HepG2 (cell line): ENCODE data around the gene BCL2L2. TPM values are rescaled to one million over a fixed set of nuclear protein-coding genes. Genes with fewer than 3 reads are reported as not detected.

Experiments used
- ARID2 ChIP-seq: sonication (generic); formaldehyde crosslinking; IDR thresholded peaks from 2 replicates; pipeline ENCODE4 v1.8.1; 2022; ENCODE audit warnings: mild to moderate bottlenecking, missing genetic modification reagents, borderline replicate concordance
- GATA4 ChIP-seq: sonication (generic); IDR thresholded peaks from 2 replicates; pipeline ENCODE4 v1.6.1; 2016; ENCODE audit warnings: antibody characterized with exemption, low read depth, borderline replicate concordance
- HCFC1 ChIP-seq: fragments of 150-350 bp; IDR thresholded peaks from 2 replicates; pipeline ENCODE4 v1.6.1; 2014; ENCODE audit warnings: low read depth, low read length
- HNRNPK ChIP-seq: fragments of 200-400 bp; formaldehyde crosslinking; IDR thresholded peaks from 2 replicates; pipeline ENCODE4 v1.6.1; 2018; ENCODE audit warnings: low read length, low read depth, moderate library complexity, mild to moderate bottlenecking; ENCODE audit not compliant: poor library complexity, severe bottlenecking
- MYPOP ChIP-seq: sonication (generic); formaldehyde crosslinking; IDR thresholded peaks from 2 replicates; pipeline ENCODE4 v1.8.1; 2023; ENCODE audit warnings: mild to moderate bottlenecking, moderate library complexity, missing genetic modification reagents
- SP1 ChIP-seq, 2 experiments: fragments of 450-650 bp in 1 of 2; sonication (generic) in 1 of 2; formaldehyde crosslinking in 1 of 2; IDR thresholded peaks; 2 replicates each; pipeline versions ENCODE4 v1.4.0 to v1.6.1; 2016 to 2020; ENCODE audit warnings: missing genetic modification reagents in 1 of 2
- TRIM24 ChIP-seq: sonication (generic); formaldehyde crosslinking; IDR thresholded peaks from 2 replicates; pipeline ENCODE4 v1.8.0; 2022; ENCODE audit warnings: mild to moderate bottlenecking, missing genetic modification reagents
- U2AF2 ChIP-seq: fragments of 200-400 bp; formaldehyde crosslinking; IDR thresholded peaks from 2 replicates; pipeline ENCODE4 v1.6.1; 2017; ENCODE audit warnings: low read depth, mild to moderate bottlenecking, low read length
- ZBTB42 ChIP-seq: sonication (generic); formaldehyde crosslinking; IDR thresholded peaks from 2 replicates; pipeline ENCODE4 v1.5.0; 2020; ENCODE audit warnings: mild to moderate bottlenecking, missing genetic modification reagents
- ZFP62 ChIP-seq: sonication (generic); formaldehyde crosslinking; IDR thresholded peaks from 2 replicates; pipeline ENCODE4 v1.4.0; 2020; ENCODE audit warnings: missing genetic modification reagents
- ZNF12 ChIP-seq: sonication (generic); formaldehyde crosslinking; IDR thresholded peaks from 2 replicates; pipeline ENCODE4 v1.5.0; 2020; ENCODE audit warnings: missing genetic modification reagents
- ZNF468 ChIP-seq: sonication (generic); formaldehyde crosslinking; IDR thresholded peaks from 2 replicates; pipeline ENCODE4 v1.8.0; 2022; ENCODE audit warnings: mild to moderate bottlenecking, moderate library complexity, missing genetic modification reagents
- ZNF646 ChIP-seq: sonication (generic); formaldehyde crosslinking; IDR thresholded peaks from 2 replicates; pipeline ENCODE4 v1.9.0; 2021; ENCODE audit warnings: mild to moderate bottlenecking, missing genetic modification reagents
- ZNF660 ChIP-seq: sonication (generic); formaldehyde crosslinking; IDR thresholded peaks from 2 replicates; pipeline ENCODE4 v1.5.1; 2020; ENCODE audit warnings: mild to moderate bottlenecking, low read depth, missing genetic modification reagents, borderline replicate concordance
- polyA plus RNA-seq, 8 experiments: library from polyadenylated mRNA; depleted of rRNA in 3 of 8; stranded (reverse) in 7 of 8; unstranded in 1 of 8; fragments of >200 nt; fragmentation: Illumina TruSeq in 4 of 8; extraction: Trizol in 4 of 8; gene quantifications; 2 replicates each; pipeline versions ENCODE4 v1.2.1 to v1.2.3, GENCODE V29; 2011 to 2016; ENCODE audit warnings: low read depth in 4 of 8, missing spikeins in 1 of 8, mixed read lengths in 1 of 8; ENCODE audit not compliant: insufficient read depth in 1 of 8
- total RNA-seq, 5 experiments: library from RNA; depleted of rRNA; stranded (reverse); fragments of >200 nt; fragmentation: Illumina TruSeq; extraction: Trizol; gene quantifications; 2 replicates each; pipeline ENCODE4 v1.2.3, GENCODE V29; 2016; ENCODE audit warnings: low read depth in 1 of 5
- TF ChIP-seq, protein P1 (sequence below): sonication (generic); formaldehyde crosslinking; IDR thresholded peaks from 2 replicates; pipeline ENCODE4 v1.4.0; 2020; ENCODE audit warnings: mild to moderate bottlenecking, missing genetic modification reagents
- TF ChIP-seq, protein P2 (sequence below): sonication (generic); formaldehyde crosslinking; IDR thresholded peaks from 2 replicates; pipeline ENCODE4 v1.4.0; 2020; ENCODE audit warnings: mild to moderate bottlenecking, missing genetic modification reagents
- TF ChIP-seq, protein P3 (sequence below): sonication (generic); formaldehyde crosslinking; IDR thresholded peaks from 2 replicates; pipeline ENCODE4 v1.8.0; 2022; ENCODE audit warnings: mild to moderate bottlenecking, missing genetic modification reagents

The BCL2L2 gene
- total and polyA plus RNA-seq, 2 of the 13 experiments (the other 11 are each of a cell fraction or from before 2014, with no cell fraction given): 28.1 to 49.8 TPM

DNA sequence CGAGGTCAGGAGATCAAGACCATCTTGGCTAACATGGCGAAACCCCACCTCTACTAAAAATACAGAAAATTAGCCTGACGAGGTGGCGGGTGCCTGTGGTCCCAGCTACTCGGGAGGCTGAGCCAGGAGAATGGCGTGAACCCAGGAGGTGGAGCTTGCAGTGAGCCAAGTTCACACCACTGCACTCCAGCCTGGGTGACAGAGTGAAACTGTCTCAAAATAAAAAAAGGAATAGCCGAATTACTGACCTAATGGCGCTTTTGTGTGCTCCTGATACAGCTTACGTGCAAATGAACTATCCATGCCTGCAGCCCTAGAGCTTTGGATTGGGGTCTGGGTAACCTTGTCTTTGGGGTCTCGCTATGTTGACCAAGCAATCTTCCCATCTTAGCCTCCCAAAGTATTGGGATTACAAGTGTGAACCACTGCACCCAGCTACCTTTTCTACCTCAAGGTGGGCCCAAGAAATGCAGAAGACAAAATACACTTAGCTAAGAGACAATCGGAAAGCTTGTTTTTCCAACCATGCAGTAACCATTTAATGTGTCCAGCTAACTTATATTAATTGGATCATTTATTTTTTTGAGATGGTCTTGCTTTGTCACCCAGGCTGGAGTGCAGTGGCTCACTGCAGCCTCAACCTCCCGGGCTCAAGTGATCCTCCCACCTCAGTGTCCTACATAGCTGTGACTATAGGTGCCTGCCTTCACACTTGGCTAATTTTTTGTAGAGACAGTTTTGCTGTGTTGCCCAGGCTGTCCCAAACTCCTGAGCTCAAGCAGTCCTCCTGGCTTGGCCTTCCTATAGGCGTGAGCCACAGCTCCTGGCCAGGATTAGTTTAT lies 20.1 kb downstream of the BCL2L2 start (continued):
- no peak for TF ChIP-seq ZNF12
- no peak for TF ChIP-seq ZFP62 (CRISPR knock-in tag)
- TF ChIP-seq ZNF646 (CRISPR knock-in tag): no peak
- TF ChIP-seq U2AF2: no peak
- TF ChIP-seq ARID2 (CRISPR knock-in tag): no peak
- TF ChIP-seq, protein P1, sequence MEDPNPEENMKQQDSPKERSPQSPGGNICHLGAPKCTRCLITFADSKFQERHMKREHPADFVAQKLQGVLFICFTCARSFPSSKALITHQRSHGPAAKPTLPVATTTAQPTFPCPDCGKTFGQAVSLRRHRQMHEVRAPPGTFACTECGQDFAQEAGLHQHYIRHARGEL: no peak
- no peak for TF ChIP-seq TRIM24 (CRISPR knock-in tag)
- TF ChIP-seq ZNF468 (CRISPR knock-in tag): no peak
- TF ChIP-seq, protein P2, sequence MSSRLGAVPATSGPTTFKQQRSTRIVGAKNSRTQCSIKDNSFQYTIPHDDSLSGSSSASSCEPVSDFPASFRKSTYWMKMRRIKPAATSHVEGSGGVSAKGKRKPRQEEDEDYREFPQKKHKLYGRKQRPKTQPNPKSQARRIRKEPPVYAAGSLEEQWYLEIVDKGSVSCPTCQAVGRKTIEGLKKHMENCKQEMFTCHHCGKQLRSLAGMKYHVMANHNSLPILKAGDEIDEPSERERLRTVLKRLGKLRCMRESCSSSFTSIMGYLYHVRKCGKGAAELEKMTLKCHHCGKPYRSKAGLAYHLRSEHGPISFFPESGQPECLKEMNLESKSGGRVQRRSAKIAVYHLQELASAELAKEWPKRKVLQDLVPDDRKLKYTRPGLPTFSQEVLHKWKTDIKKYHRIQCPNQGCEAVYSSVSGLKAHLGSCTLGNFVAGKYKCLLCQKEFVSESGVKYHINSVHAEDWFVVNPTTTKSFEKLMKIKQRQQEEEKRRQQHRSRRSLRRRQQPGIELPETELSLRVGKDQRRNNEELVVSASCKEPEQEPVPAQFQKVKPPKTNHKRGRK (CRISPR knock-in tag): no peak
- TF ChIP-seq GATA4: no peak
- TF ChIP-seq HCFC1: no peak
- TF ChIP-seq MYPOP (CRISPR knock-in tag): no peak
- no peak for TF ChIP-seq HNRNPK
- no peak for TF ChIP-seq ZBTB42 (CRISPR knock-in tag)
- no peak for TF ChIP-seq SP1 (IDR thresholded peaks at IDR 0.05)
- no peak for TF ChIP-seq SP1 (CRISPR knock-in tag; IDR thresholded peaks at IDR 0.05)
- TF ChIP-seq ZNF660 (CRISPR knock-in tag): no peak
- TF ChIP-seq, protein P3, sequence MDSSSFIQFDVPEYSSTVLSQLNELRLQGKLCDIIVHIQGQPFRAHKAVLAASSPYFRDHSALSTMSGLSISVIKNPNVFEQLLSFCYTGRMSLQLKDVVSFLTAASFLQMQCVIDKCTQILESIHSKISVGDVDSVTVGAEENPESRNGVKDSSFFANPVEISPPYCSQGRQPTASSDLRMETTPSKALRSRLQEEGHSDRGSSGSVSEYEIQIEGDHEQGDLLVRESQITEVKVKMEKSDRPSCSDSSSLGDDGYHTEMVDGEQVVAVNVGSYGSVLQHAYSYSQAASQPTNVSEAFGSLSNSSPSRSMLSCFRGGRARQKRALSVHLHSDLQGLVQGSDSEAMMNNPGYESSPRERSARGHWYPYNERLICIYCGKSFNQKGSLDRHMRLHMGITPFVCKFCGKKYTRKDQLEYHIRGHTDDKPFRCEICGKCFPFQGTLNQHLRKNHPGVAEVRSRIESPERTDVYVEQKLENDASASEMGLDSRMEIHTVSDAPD (CRISPR knock-in tag): no peak
